PC-9 (cell line): ENCODE results near the gene CD247.

Experiments
- EZH2 ChIP-seq: fragments of 200-600 bp; sonication (generic); IDR thresholded peaks from 2 replicates; pipeline ENCODE4 v1.8.0; 2017; ENCODE audit warnings: antibody characterized with exemption, low read depth
- TF ChIP-seq, protein P1 (sequence below): fragments of 200-600 bp; sonication (generic); conservative IDR thresholded peaks from 2 replicates; pipeline ENCODE4 v1.6.1; 2017; ENCODE audit warnings: mixed run types, antibody characterized with exemption, mild to moderate bottlenecking, moderate library complexity

GRCh38 chr1:167492481-167492910 lies 25.8 kb downstream of the CD247 start:
- TF ChIP-seq, protein P1, sequence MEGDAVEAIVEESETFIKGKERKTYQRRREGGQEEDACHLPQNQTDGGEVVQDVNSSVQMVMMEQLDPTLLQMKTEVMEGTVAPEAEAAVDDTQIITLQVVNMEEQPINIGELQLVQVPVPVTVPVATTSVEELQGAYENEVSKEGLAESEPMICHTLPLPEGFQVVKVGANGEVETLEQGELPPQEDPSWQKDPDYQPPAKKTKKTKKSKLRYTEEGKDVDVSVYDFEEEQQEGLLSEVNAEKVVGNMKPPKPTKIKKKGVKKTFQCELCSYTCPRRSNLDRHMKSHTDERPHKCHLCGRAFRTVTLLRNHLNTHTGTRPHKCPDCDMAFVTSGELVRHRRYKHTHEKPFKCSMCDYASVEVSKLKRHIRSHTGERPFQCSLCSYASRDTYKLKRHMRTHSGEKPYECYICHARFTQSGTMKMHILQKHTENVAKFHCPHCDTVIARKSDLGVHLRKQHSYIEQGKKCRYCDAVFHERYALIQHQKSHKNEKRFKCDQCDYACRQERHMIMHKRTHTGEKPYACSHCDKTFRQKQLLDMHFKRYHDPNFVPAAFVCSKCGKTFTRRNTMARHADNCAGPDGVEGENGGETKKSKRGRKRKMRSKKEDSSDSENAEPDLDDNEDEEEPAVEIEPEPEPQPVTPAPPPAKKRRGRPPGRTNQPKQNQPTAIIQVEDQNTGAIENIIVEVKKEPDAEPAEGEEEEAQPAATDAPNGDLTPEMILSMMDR, result no peak
- no peak for TF ChIP-seq EZH2
